HEK293 (cell line): ENCODE results near the gene REX1BD.

Experiments used
- KLF9 ChIP-seq: fragments of 450-650 bp; formaldehyde crosslinking; IDR thresholded peaks from 2 replicates; pipeline ENCODE4 v1.5.1; 2016; ENCODE audit warnings: missing biosample characterization, missing genetic modification characterization, low read depth
- REST ChIP-seq: fragments of 450-650 bp; formaldehyde crosslinking; IDR thresholded peaks from 2 replicates; pipeline ENCODE4 v1.5.1; 2016; ENCODE audit warnings: missing biosample characterization, missing genetic modification characterization
- TF ChIP-seq, protein P1 (sequence below): fragments of 450-650 bp; formaldehyde crosslinking; IDR thresholded peaks from 2 replicates; pipeline ENCODE4 v1.5.1; 2016; ENCODE audit warnings: missing biosample characterization, missing genetic modification characterization

DNA sequence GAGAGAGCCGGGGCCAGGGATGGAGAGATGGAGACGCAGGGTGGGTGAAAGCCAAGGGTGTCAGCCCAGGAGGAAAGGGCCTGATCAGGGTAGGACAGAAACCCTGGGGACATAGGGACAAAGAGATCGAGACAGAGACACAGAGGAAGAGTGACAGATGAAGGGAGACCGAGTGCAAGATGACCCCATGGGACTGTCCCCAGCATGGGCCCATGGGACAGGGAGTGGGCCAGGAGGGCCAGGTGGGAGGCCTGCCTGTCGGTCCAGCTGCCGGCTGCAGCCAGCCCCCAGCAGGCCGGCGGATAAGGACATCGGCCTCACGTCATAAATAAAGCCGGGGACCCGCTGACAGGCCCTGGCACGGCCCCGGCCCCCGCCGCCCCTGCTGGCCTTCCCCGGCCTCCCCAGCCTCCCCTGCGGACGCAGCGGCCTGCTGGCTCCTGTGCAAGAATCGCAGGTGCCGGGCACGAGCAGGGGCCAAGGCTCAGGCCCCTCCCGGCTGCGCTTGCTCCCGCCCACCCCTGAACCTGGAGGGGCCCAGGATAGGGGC lies 6.3 kb downstream of the REX1BD start:
- TF ChIP-seq, protein P1, sequence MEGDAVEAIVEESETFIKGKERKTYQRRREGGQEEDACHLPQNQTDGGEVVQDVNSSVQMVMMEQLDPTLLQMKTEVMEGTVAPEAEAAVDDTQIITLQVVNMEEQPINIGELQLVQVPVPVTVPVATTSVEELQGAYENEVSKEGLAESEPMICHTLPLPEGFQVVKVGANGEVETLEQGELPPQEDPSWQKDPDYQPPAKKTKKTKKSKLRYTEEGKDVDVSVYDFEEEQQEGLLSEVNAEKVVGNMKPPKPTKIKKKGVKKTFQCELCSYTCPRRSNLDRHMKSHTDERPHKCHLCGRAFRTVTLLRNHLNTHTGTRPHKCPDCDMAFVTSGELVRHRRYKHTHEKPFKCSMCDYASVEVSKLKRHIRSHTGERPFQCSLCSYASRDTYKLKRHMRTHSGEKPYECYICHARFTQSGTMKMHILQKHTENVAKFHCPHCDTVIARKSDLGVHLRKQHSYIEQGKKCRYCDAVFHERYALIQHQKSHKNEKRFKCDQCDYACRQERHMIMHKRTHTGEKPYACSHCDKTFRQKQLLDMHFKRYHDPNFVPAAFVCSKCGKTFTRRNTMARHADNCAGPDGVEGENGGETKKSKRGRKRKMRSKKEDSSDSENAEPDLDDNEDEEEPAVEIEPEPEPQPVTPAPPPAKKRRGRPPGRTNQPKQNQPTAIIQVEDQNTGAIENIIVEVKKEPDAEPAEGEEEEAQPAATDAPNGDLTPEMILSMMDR (tag by site-specific recombination) = no peak
- TF ChIP-seq KLF9 (tag by site-specific recombination) (no peak), REST (no peak; the same call in 1 of the 2 replicates)
